ENCODE data around the gene ATXN2L.

GRCh38 chr16:28880955-28881354 lies 58.2 kb downstream of the ATXN2L start:
- TF ChIP-seq CTCF (IDR thresholded peaks at IDR 0.05), result no peak
- TF ChIP-seq POLR2A (IDR thresholded peaks at IDR 0.05; ENCODE audit: low read depth), result no peak

All from esophagus muscularis mucosa (tissue), 3 donors.